B cell (primary cell): ENCODE measurements around the gene CARD9. TPM values are rescaled to one million over a fixed set of nuclear protein-coding genes. Genes with fewer than 3 reads are reported as not detected.

Source experiments
- ATAC-seq: fragments of 200-7000 bp; cut with Tn5 transposase; one replicate; pipeline ENCODE4 v1.10.0; 2021; ENCODE audit warnings: low read depth, mild to moderate bottlenecking, moderate number of reproducible peaks, moderate library complexity
- CTCF ChIA-PET: fragments of 350-600 bp; sonication (Branson Sonifier 250); formaldehyde crosslinking; loops from one replicate; lab custom pipeline; 2021; ENCODE audit warnings: antibody characterized with exemption, inconsistent platforms; lab: Charles Lee
- POLR2A ChIA-PET: fragments of 350-600 bp; sonication (Branson Sonifier 250); formaldehyde crosslinking; loops from one replicate; lab custom pipeline; 2021; ENCODE audit warnings: antibody characterized with exemption; lab: Charles Lee
- DNase-seq: peaks from one replicate; pipeline ENCODE4 v3.0.0; 2013
- H2AFZ ChIP-seq: 2 replicates; pipeline ENCODE4 v1.6.1; 2012; ENCODE audit warnings: mild to moderate bottlenecking, low read depth, low read length; ENCODE audit not compliant: insufficient read depth, poor library complexity, severe bottlenecking
- H3K27ac ChIP-seq, 2 donors: 1 replicate in 1 of 2; 2 replicates in 1 of 2; pipeline ENCODE4 v1.5.1; 2012 to 2013; ENCODE audit warnings: low read length in 2 of 2, mild to moderate bottlenecking in 2 of 2, moderate library complexity in 1 of 2
- H3K27me3 ChIP-seq, 4 experiments: fragments of 200-600 bp in 1 of 4; sonication (generic) in 1 of 4; replicated peaks in 1 of 4; 1 replicate in 2 of 4; 2 replicates in 2 of 4; pipeline versions ENCODE4 v1.6.1 to v1.7.0; 2013 to 2016; ENCODE audit warnings: low read length in 3 of 4, mild to moderate bottlenecking in 2 of 4, mixed read lengths in 1 of 4, moderate library complexity in 1 of 4; ENCODE audit not compliant: insufficient read depth in 4 of 4, control insufficient read depth in 3 of 4; ENCODE audit errors: control extremely low read depth in 1 of 4
- H3K36me3 ChIP-seq, 2 experiments: replicated peaks in 1 of 2; 1 replicate in 1 of 2; 2 replicates in 1 of 2; pipeline versions ENCODE4 v1.6.1 to v1.7.1; 2013; ENCODE audit warnings: low read length in 1 of 2; ENCODE audit not compliant: insufficient read depth in 2 of 2, control insufficient read depth in 1 of 2; ENCODE audit errors: control extremely low read depth in 1 of 2, extremely low read depth in 1 of 2
- H3K4me1 ChIP-seq, 2 donors: fragments of 200-600 bp in 1 of 2; sonication (generic) in 1 of 2; 1 replicate in 1 of 2; 2 replicates in 1 of 2; pipeline versions ENCODE4 v1.5.1 to v1.6.1; 2013 to 2017; ENCODE audit warnings: low read length in 2 of 2; ENCODE audit not compliant: control insufficient read depth in 2 of 2, insufficient read depth in 2 of 2
- H3K4me2 ChIP-seq: replicated peaks from 2 replicates; pipeline ENCODE3; 2012; ENCODE audit warnings: mild to moderate bottlenecking, low read depth, low read length; ENCODE audit not compliant: poor library complexity, severe bottlenecking
- H3K4me3 ChIP-seq, 5 experiments: fragments of 200-600 bp in 1 of 5; sonication (generic) in 1 of 5; 1 replicate in 3 of 5; 2 replicates in 2 of 5; pipeline versions ENCODE4 v1.5.1 to v1.7.0; 2011 to 2016; ENCODE audit warnings: low read length in 4 of 5, mild to moderate bottlenecking in 4 of 5, low read depth in 2 of 5, control low read depth in 1 of 5, moderate library complexity in 1 of 5; ENCODE audit not compliant: insufficient read depth in 1 of 5; ENCODE audit errors: control extremely low read depth in 1 of 5, extremely low read depth in 1 of 5
- H3K79me2 ChIP-seq: fragments of 200-600 bp; sonication (generic); one replicate; pipeline ENCODE4 v1.6.0; 2016; ENCODE audit warnings: low read length; ENCODE audit not compliant: control insufficient read depth, insufficient read depth
- H3K9ac ChIP-seq: fragments of 200-600 bp; sonication (generic); 2 replicates; pipeline ENCODE4 v1.6.1; 2017; ENCODE audit warnings: mild to moderate bottlenecking, low read length, moderate library complexity
- H3K9me3 ChIP-seq, 3 donors: one replicate each; pipeline versions ENCODE4 v1.6.1 to v1.7.1; 2013; ENCODE audit warnings: low read length in 2 of 3; ENCODE audit not compliant: control insufficient read depth in 2 of 3, insufficient read depth in 1 of 3; ENCODE audit errors: control extremely low read depth in 1 of 3
- H4K20me1 ChIP-seq: 2 replicates; pipeline ENCODE4 v1.6.0; 2012; ENCODE audit warnings: mild to moderate bottlenecking, low read length; ENCODE audit not compliant: insufficient read depth, control insufficient read depth, poor library complexity, severe bottlenecking
- H3K27ac Mint-ChIP-seq: one replicate; pipeline ENCODE4 v1.8.0; 2021; ENCODE audit warnings: mixed read lengths
- H3K27me3 Mint-ChIP-seq: one replicate; pipeline ENCODE4 v1.8.0; 2021; ENCODE audit warnings: mixed read lengths
- H3K4me1 Mint-ChIP-seq: one replicate; pipeline ENCODE4 v1.8.0; 2021; ENCODE audit warnings: mixed read lengths
- H3K4me3 Mint-ChIP-seq: one replicate; pipeline ENCODE4 v1.8.0; 2021; ENCODE audit warnings: mixed read lengths
- H3K9me3 Mint-ChIP-seq: one replicate; pipeline ENCODE4 v1.8.0; 2022; ENCODE audit warnings: mixed read lengths; ENCODE audit not compliant: insufficient read depth
- CTCF ChIP-seq: fragments of 200-600 bp; IDR thresholded peaks from one replicate; pipeline ENCODE4 v1.8.0; 2022; ENCODE audit warnings: antibody characterized with exemption, mild to moderate bottlenecking
- EZH2 ChIP-seq: IDR thresholded peaks from 2 replicates; pipeline ENCODE4 v1.6.1; 2012; ENCODE audit warnings: borderline replicate concordance, low read depth, mild to moderate bottlenecking, moderate library complexity, low read length; ENCODE audit not compliant: insufficient read depth, poor library complexity, severe bottlenecking
- WGBS: methylation state at CpG from one replicate; pipeline ENCODE4 v1.1.5; 2013; ENCODE audit warnings: missing lambda C conversion rate; ENCODE audit not compliant: insufficient coverage; 5-methylcytosine and 5-hydroxymethylcytosine counted together
- intact Hi-C: fragments of 100-400 bp; cut with micrococcal nuclease; formaldehyde crosslinking; loops from one replicate; pipeline ENCODE4 v1.10.0; 2022
- polyA plus RNA-seq: library from polyadenylated mRNA; depleted of rRNA; stranded (reverse); fragments of >200 nt; gene quantifications from 2 replicates; pipeline ENCODE4 v1.2.3, GENCODE V29; 2012
- total RNA-seq, 2 donors: library from RNA; stranded (reverse); fragments of 120-200 nt in 1 of 2; gene quantifications; 1 replicate in 1 of 2; 2 replicates in 1 of 2; pipeline versions ENCODE4 v1.2.3 to v1.2.4, GENCODE V29; 2013 to 2022

Gene CARD9
- total and polyA plus RNA-seq, 2 donors (not counting 1 experiment from before 2014, with no cell fraction given) = 0.57 to 1.1 TPM

DNA sequence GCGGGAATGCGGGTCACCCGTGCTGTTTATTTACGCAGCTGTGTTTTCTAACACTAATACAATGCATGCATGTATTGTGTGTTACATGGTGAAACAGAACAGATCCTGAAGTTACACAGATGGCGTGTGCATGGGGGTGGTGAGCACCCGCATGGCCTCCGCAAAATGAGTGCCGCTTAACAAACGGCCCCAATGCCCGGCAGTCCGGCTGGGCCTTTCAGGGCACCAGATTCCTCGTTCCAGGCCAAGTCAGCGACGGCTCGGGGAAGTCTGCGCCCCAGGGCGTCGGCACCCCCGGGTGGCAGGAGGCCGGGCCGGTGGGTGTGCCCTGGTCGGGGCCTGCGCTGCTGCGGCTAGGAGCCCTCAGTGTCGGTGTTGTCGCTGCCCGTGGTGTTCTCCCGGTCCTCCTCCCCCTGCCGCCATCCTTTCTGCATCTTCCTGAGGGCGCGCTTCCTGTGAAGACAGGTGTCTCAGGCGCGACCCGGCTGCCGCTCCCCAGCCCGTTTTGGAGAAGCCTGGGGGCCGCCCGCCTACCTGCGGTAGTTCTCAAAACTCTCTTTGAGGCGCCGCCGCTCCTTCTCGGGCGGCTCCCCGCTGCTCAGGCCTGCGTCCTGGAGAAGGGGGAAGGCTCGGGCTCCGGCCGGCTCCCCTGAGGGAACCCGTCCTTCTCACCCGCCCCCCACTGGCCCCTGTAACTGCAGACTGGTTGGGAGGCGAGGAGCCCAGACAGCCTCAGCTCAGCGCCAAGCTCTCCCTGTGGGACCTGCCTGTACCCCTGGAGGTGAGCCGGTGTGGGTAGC is 9.3 kb downstream of the CARD9 start:
- H3K4me3 ChIP-seq = peak overlapping the region in 1 of 5 experiments; percentile 97
- Mint-ChIP-seq H3K9me3 (no peaks in the 10 kb centered on the region), H3K27me3 (no peaks in the 10 kb centered on the region), H3K4me3 (peak overlapping the region; percentile 49), H3K4me1 (peaks cover 10% of the 10 kb centered on the region), H3K27ac (peak overlapping the region; percentile 37)
- peaks cover 0 to 10% (median 0%) of the 10 kb centered on the region in 3 donors for H3K9me3 ChIP-seq
- CTCF ChIA-PET = interaction anchor here (0.6 to 2.9 kb wide), 14 partner anchors 14 to 398 kb away, joined by 3 to 21 read pairs (median 4); no protein-coding TSS in a partner anchor
- H2AFZ ChIP-seq = peak overlapping the region; percentile 78
- no peaks in the 10 kb centered on the region for H3K27me3 ChIP-seq
- H4K20me1 ChIP-seq = peaks cover 19% of the 10 kb centered on the region
- no peak overlapping the region for H3K9ac ChIP-seq
- H3K4me2 ChIP-seq = peak overlapping the region; percentile 77
- intact Hi-C loops = loop anchor here (1.0 to 5.0 kb wide), 8 partner anchors 22 to 457 kb away; partner anchors contain the start of genes CAMSAP1, ENTR1, PMPCA and QSOX2
- H3K27ac ChIP-seq = no peak overlapping the region
- H3K79me2 ChIP-seq = no peaks in the 10 kb centered on the region
- POLR2A ChIA-PET = interaction anchor here (1.2 to 1.3 kb wide), 3 partner anchors 46 to 53 kb away, joined by 4 read pairs; partner anchors contain the start of genes ENTR1 and PMPCA
- ATAC-seq (no peak), DNase-seq (no peak)
- H3K36me3 ChIP-seq = peaks cover 0 to 13% of the 10 kb centered on the region in 2 experiments
- 66% methylated on average over 43 of the region's 54 CpGs for WGBS
- H3K4me1 ChIP-seq = peaks cover 5 to 10% of the 10 kb centered on the region in 2 donors
- TF ChIP-seq CTCF (peak; percentile 64), EZH2 (no peak)
